WERI-Rb-1 (cell line): Measurements from ENCODE around the gene CYSTM1.

Experiments used
- DNase-seq: peaks from one replicate; pipeline ENCODE4 v3.0.0-alpha.2; 2020
- H3K27ac ChIP-seq: fragments of 250-450 bp; sonication (Bioruptor Pico); 2 replicates; pipeline ENCODE4 v1.5.1; 2020; ENCODE audit warnings: mild to moderate bottlenecking, moderate library complexity
- H3K27me3 ChIP-seq: fragments of 250-450 bp; sonication (Bioruptor Pico); 2 replicates; pipeline ENCODE4 v1.5.1; 2021; ENCODE audit warnings: mild to moderate bottlenecking, low read depth, moderate library complexity; ENCODE audit not compliant: insufficient read depth, severe bottlenecking
- H3K36me3 ChIP-seq: fragments of 250-450 bp; sonication (Bioruptor Pico); 2 replicates; pipeline ENCODE4 v1.5.1; 2020; ENCODE audit warnings: mild to moderate bottlenecking, moderate library complexity
- H3K4me3 ChIP-seq: 2 replicates; pipeline ENCODE4 v1.5.1; 2011; ENCODE audit warnings: low read depth, mild to moderate bottlenecking, control low read depth, low read length
- H3K9me3 ChIP-seq: fragments of 250-450 bp; sonication (Bioruptor Pico); 2 replicates; pipeline ENCODE4 v1.5.1; 2021; ENCODE audit warnings: mild to moderate bottlenecking, moderate library complexity; ENCODE audit not compliant: severe bottlenecking
- TF ChIP-seq, protein P1 (sequence below): IDR thresholded peaks from 2 replicates; pipeline ENCODE4 v1.5.1; 2011; ENCODE audit warnings: low read depth, mild to moderate bottlenecking, control low read depth, inconsistent platforms, low read length

The CYSTM1 gene

GRCh38 chr5:140189977-140190871 is 15.2 kb downstream of the CYSTM1 start:
- Histone ChIP-seq H3K4me3 (no peak overlapping the region), H3K27ac (no peak overlapping the region), H3K36me3 (no peaks in the 10 kb centered on the region), H3K9me3 (no peaks in the 10 kb centered on the region), H3K27me3 (no peaks in the 10 kb centered on the region)
- DNase-seq, result no peak
- TF ChIP-seq, protein P1, sequence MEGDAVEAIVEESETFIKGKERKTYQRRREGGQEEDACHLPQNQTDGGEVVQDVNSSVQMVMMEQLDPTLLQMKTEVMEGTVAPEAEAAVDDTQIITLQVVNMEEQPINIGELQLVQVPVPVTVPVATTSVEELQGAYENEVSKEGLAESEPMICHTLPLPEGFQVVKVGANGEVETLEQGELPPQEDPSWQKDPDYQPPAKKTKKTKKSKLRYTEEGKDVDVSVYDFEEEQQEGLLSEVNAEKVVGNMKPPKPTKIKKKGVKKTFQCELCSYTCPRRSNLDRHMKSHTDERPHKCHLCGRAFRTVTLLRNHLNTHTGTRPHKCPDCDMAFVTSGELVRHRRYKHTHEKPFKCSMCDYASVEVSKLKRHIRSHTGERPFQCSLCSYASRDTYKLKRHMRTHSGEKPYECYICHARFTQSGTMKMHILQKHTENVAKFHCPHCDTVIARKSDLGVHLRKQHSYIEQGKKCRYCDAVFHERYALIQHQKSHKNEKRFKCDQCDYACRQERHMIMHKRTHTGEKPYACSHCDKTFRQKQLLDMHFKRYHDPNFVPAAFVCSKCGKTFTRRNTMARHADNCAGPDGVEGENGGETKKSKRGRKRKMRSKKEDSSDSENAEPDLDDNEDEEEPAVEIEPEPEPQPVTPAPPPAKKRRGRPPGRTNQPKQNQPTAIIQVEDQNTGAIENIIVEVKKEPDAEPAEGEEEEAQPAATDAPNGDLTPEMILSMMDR, result no peak

GRCh38 chr5:140190872-140191218 is 15.9 kb downstream of the CYSTM1 start:
- Histone ChIP-seq H3K27ac (no peak overlapping the region), H3K4me3 (no peak overlapping the region), H3K9me3 (no peaks in the 10 kb centered on the region), H3K36me3 (no peaks in the 10 kb centered on the region), H3K27me3 (no peaks in the 10 kb centered on the region)
- DNase-seq, result no peak
- TF ChIP-seq, protein P1, result no peak

DNA sequence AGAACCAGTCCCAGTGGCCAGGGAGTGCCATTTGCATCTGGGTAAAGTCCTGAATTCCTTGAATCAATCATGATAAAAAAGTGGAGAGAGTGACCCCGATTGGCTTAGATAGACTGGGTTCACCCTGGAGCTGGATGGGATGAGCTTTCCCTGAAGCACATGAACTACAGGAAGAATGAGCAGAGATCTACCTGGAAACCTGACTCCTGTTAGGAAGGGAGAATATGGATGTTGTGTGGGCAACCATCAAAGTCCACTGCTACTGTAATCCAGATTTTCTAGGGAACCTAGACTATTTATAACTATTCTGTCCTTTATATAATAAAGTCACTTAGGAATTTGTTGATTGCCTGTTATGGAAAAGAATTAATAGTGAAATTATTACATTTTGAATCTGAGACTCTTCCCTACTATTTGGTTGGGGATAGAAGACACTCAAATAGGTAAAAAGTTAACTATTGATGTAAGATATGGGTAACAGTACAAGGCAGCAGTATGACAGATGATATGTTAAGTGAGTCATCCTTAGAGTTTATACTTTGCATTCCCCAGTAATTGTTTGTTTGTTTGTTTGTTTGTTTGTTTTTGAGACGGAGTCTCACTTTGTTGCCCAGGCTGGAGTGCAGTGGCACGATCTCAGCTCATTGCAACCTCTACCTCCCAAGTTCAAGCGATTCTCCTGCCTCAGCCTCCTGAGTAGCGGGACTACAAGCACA is 17.9 kb downstream of the CYSTM1 start:
- Histone ChIP-seq H3K4me3 (no peak overlapping the region), H3K9me3 (no peaks in the 10 kb centered on the region), H3K27me3 (no peaks in the 10 kb centered on the region), H3K36me3 (no peaks in the 10 kb centered on the region), H3K27ac (no peak overlapping the region)
- TF ChIP-seq, protein P1, result no peak
- DNase-seq, result no peak

GRCh38 chr5:140194662-140195061 is 19.7 kb downstream of the CYSTM1 start:
- H3K36me3 ChIP-seq, result no peaks in the 10 kb centered on the region
- TF ChIP-seq, protein P1, result no peak
- H3K4me3 ChIP-seq, result no peak overlapping the region
- DNase-seq, result no peak
- no peaks in the 10 kb centered on the region for H3K9me3 ChIP-seq
- H3K27me3 ChIP-seq, result no peaks in the 10 kb centered on the region
- H3K27ac ChIP-seq, result no peak overlapping the region

- no peaks in the 10 kb centered on the region for H3K27me3 ChIP-seq
- TF ChIP-seq, protein P1, result no peak
- H3K9me3 ChIP-seq, result no peaks in the 10 kb centered on the region
- no peaks in the 10 kb centered on the region for H3K36me3 ChIP-seq
- no peak for DNase-seq
- H3K4me3 ChIP-seq, result no peak overlapping the region
- H3K27ac ChIP-seq, result no peak overlapping the region
Measured at GRCh38 chr5:140196115-140196814, 21.3 kb downstream of the CYSTM1 start.
